Adrenal gland (tissue), 5 donors: ENCODE data around the gene ZAR1L.

Source experiments
- POLR2A ChIP-seq, 2 donors: fragments of 450-650 bp; IDR thresholded peaks; one replicate each; pipeline ENCODE4 v1.6.1; 2017; ENCODE audit warnings: antibody characterized with exemption in 2 of 2, mild to moderate bottlenecking in 2 of 2, moderate library complexity in 1 of 2
- TF ChIP-seq, protein P1 (sequence below), 6 experiments: fragments of 450-650 bp in 4 of 6; fragments of 200-600 bp in 2 of 6; sonication (generic) in 1 of 6; IDR thresholded peaks; 1 replicate in 5 of 6; 2 replicates in 1 of 6; pipeline versions ENCODE4 v1.5.1 to v1.8.0; 2016 to 2021; ENCODE audit warnings: antibody characterized with exemption in 6 of 6, mild to moderate bottlenecking in 2 of 6, moderate library complexity in 1 of 6
- donor health status: DM: no; HTN: no; CAD: no.

- TF ChIP-seq, protein P1, sequence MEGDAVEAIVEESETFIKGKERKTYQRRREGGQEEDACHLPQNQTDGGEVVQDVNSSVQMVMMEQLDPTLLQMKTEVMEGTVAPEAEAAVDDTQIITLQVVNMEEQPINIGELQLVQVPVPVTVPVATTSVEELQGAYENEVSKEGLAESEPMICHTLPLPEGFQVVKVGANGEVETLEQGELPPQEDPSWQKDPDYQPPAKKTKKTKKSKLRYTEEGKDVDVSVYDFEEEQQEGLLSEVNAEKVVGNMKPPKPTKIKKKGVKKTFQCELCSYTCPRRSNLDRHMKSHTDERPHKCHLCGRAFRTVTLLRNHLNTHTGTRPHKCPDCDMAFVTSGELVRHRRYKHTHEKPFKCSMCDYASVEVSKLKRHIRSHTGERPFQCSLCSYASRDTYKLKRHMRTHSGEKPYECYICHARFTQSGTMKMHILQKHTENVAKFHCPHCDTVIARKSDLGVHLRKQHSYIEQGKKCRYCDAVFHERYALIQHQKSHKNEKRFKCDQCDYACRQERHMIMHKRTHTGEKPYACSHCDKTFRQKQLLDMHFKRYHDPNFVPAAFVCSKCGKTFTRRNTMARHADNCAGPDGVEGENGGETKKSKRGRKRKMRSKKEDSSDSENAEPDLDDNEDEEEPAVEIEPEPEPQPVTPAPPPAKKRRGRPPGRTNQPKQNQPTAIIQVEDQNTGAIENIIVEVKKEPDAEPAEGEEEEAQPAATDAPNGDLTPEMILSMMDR (IDR thresholded peaks at IDR 0.05): no peak
- no peak for TF ChIP-seq POLR2A (IDR thresholded peaks at IDR 0.05)
Measured at GRCh38 chr13:32285633-32285965, 29.6 kb downstream of the ZAR1L start.
